ENCODE data around the gene C1orf159.

The C1orf159 gene

DNA sequence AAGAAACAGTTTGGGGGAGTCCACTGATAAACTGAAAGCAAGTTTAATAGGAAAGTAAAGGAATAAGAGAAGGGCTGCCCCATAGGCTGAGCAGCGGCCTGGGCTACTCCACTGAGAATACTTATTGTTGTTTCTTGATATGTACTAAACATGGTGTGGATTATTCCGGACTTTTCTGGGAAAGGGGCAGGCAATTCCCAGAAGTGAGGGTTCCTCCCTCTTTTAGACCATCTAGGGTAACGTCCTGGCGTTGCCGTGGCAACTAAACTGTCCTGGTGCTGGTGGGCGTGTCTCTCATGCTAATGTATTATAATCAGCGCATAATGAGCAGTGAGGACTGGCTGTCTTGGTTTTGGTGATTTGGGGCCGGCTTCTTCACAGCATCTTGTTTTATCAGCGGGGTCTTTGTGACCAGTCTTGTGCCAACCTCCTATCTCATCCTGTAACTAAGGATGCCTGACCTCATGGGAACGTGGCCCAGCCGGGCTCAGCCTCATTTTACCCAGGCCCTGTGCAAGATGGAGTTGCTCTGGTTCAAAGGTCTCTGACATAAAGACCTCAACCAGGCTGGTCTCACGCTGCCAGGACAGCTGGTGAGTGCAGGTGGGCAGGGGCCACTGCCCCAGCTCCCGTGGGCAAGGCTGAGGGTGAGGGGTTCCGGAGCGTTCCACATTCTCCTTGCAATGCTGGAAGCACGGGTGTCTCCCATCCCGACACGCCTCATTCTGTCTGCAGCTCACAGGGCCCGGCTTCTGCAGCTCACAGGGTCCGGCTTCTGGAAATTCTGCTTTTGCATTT is 19.6 kb upstream of the C1orf159 start:
- DNase-seq (ENCODE audit: low read depth in 1 of 2, low spot score in 1 of 2) = no peak
- TF ChIP-seq JUND (IDR thresholded peaks at IDR 0.05; ENCODE audit: low read depth) = no peak
- in situ Hi-C loops (cut with HindIII; ENCODE audit: low pct_unique_long_range_greater_than_20kb, low sequenced_read_pairs) = no loop called here

DNA sequence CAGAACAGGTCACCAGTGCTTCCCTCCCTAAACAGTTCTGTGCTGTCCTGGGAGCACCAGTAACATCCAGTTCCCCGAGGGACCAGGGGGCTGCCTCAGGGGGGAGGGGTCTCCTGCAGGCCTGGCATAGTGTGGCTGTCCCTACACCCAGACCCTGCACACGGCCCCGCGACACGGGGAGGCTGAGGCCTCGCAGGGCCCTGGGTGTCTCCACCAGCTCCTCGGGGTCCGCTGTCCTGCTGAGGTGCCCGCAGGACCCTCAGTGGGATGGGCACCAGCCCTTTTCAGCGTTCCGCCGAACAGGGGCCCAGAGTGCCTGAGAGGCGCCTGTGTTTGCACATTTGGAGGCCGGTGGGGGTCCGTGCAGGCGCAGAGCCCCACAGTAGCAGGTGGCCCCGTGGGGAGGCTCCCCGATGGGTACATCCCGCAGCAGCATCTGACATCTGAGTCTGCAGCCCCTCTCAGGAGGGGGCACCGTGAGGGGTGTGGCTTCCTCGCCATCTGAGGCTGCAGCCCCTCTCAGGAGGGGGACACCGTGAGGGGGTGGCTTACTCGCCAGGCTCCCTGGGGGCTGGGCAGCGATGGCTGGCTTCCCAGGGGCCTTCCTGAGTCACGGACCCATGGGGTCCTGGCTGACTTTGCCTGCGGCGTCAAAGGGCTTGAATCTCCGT is 18.5 kb upstream of the C1orf159 start:
- no peak for TF ChIP-seq JUND (IDR thresholded peaks at IDR 0.05; ENCODE audit: low read depth)
- DNase-seq (ENCODE audit: low read depth in 1 of 2, low spot score in 1 of 2) = no peak
- in situ Hi-C loops (cut with HindIII; ENCODE audit: low pct_unique_long_range_greater_than_20kb, low sequenced_read_pairs) = no loop called here

DNA sequence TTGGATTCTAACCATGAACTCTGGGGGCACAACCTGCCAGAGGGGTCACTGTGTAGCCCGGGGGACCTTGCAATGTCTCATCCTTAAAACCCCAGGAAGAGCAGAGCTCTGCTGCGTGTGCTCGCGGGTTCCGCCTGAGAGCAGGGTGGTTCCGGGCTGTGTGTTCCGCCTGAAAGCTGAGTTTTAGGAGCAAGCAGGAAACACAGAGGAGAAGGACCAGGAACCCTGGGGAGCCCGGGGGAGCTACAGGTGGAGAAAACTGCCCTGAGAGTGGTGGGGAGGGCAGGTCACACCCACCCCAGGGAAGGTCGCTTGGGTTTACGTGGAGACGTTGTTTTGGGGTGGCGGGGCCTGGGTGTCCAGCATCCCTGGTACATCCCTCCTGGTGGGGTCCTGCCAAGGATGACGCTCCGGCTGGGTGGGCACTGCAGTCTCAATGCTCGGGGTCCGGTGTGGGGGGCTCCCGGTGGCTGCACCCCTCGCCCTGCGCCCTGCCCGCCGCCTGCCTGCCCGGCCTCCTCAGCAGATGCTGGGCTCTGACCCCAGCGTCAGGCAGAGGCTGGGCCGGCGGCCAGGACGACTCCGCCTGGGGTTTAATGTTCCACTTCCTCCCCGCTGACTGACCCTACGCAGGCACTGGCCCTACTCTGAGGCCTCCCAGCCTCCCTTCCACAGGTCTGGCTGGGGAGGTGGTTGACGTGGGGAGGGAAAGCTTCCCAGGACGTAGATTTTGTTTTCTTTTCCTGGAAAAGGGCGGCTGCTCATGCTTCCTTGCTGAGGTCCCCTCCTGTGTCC is 17.3 kb upstream of the C1orf159 start:
- no peak for DNase-seq (ENCODE audit: low read depth in 1 of 2, low spot score in 1 of 2)
- in situ Hi-C loops (cut with HindIII; ENCODE audit: low pct_unique_long_range_greater_than_20kb, low sequenced_read_pairs) = no loop called here
- no peak for TF ChIP-seq JUND (IDR thresholded peaks at IDR 0.05; ENCODE audit: low read depth)

DNA sequence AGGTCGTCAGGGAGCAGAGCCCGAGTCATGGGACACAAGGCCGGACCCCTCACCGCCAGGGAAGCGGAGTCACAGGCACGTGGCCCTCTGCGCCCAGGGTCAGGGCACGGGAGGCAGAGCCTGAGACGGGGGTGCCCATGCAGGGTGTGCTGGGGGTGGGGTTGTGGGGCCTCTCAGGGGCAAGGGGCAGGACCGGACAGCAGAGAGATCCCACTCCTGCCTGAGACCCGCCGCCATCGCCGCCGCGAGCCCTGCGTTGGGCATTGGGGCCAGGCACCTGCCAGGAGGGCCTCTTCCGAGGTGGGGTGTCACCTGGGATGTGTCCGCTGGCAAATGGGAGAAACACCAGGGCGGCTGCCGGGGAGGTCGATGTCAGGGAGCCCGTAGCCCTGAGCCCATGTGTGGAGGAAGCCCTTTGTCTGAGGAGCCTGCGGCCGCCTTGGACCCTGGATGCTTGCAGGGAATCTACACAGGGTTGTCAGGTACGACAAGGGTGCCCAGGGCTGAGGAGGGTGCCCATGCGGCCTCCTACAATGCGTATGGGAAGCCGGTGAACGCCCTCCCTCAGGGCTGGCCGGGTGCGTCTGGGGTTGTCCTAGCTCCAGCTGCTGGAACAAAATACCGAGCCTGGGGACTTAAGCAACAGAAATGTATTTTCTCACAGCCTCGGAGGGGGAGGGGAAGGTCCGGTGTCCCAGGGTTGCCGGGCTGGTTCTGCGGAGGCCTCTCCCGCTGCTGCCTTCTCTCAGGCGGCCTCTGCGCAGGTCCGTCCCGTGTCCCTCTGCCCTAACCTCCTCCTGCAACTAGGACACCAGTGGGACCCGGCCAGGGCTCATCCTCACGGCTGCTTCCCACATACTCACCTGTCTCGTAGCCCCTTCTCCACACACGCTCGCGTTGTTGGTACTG is 16.4 kb upstream of the C1orf159 start:
- DNase-seq (ENCODE audit: low read depth in 1 of 2, low spot score in 1 of 2) = peak; percentile 59 to 89
- in situ Hi-C loops (cut with HindIII; ENCODE audit: low pct_unique_long_range_greater_than_20kb, low sequenced_read_pairs) = no loop called here
- TF ChIP-seq JUND (IDR thresholded peaks at IDR 0.05; ENCODE audit: low read depth) = no peak

DNA sequence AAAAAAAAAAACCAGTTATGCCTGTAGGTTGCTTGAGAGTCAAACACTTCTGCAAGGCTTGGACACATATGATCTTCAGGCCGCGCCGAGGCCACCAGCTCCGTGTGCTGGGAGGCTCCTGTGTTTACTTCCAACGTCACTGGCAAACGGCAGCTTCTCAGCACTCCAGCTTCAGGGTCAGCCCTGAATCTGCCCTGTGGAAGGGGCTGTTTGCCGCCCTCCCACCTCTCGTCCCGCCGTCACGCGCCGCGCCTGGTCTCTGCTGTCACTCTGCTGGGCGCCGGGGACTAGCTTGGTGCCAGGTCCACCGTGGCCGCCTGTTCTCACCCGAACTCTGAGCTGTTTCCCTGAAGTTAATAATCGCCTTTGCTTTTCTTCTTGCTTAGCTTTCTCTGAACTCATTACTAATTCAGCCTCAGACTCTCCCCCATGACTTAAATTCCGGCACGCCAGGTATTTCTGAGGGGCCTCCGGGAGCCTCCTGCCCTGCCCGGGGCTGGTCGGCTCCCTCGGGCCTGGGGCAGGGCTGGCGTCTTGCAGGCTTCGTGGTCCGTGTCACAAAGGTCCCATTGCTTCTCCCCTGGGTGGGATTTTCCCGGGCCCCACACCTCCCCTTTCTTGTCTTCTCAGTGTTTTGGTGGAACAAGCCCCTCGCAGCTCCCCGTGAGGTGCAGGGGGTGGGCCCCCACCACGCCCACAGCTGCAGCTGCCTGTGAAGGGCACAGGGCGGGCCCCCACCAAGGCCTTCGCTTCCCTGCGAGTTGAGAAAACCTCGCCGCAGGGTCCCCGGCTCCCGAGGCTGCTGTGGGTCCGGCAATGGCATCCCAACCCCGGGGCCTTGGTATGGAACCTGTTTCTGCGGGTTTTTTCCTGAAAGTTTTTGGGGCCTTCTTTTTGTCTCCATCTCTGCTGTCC is 14.6 kb upstream of the C1orf159 start:
- no peak for TF ChIP-seq JUND (IDR thresholded peaks at IDR 0.05; ENCODE audit: low read depth)
- no peak for DNase-seq (ENCODE audit: low read depth in 1 of 2, low spot score in 1 of 2)
- in situ Hi-C loops (cut with HindIII; ENCODE audit: low pct_unique_long_range_greater_than_20kb, low sequenced_read_pairs) = no loop called here

DNA sequence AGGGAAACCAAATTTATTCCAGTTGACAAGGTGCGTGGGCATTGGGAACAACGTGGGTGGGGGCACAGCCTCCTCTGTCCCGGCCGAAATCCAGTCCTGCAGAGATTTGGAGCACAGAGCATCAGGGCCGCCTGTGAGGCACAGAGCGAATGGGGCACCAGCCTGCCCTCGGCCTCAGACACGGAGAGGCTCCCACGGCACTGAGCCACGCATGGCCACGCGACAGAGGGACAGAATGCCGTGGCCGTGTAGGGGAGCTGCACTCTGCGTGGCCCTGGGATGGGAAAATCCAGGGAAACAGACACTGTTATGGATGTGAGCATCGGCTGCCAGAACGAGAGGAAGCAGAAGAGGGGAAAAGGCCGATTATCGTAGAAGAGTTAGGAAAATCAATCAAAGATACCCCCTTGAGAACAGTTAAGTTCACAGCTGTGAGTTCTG is 13.5 kb upstream of the C1orf159 start:
- no peak for TF ChIP-seq JUND (IDR thresholded peaks at IDR 0.05; ENCODE audit: low read depth)
- no peak for DNase-seq (ENCODE audit: low read depth in 1 of 2, low spot score in 1 of 2)
- in situ Hi-C loops (cut with HindIII; ENCODE audit: low pct_unique_long_range_greater_than_20kb, low sequenced_read_pairs) = no loop called here

DNA sequence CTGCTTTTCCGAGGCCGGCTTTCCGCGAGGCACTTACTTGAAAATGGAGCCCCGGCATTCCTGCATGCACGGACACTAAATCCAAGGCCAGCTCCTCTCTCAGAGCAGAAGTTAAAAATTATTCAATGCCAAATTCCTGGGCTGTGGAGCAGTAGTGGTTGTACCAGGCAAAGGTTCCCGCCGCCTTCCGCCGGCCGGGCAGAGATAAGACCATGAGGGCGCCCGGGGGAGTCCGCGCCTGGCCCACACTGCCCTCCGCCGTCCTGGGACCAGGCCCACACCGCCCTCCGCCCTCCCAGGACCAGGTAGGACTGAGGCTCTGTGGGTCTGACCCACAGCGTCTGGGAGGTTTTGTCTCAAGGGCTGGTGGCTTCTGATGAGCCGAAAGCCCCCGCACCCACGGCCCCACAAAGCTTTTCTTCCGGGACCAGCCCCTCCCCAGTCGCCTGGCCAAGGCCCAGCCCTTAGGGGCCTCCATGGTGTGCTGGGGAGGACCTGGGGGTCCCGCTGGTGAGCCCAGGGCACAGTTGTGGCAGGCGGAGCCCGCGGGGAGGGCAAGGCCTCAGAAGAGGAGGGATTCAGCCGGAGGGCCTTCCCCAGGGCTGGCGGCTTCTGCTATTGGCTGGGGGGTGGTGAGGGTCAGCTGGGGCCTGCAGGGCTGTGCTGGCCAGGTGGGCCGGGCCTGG is 12.7 kb upstream of the C1orf159 start:
- DNase-seq (ENCODE audit: low read depth in 1 of 2, low spot score in 1 of 2) = no peak
- TF ChIP-seq JUND (IDR thresholded peaks at IDR 0.05; ENCODE audit: low read depth) = no peak
- in situ Hi-C loops (cut with HindIII; ENCODE audit: low pct_unique_long_range_greater_than_20kb, low sequenced_read_pairs) = no loop called here

DNA sequence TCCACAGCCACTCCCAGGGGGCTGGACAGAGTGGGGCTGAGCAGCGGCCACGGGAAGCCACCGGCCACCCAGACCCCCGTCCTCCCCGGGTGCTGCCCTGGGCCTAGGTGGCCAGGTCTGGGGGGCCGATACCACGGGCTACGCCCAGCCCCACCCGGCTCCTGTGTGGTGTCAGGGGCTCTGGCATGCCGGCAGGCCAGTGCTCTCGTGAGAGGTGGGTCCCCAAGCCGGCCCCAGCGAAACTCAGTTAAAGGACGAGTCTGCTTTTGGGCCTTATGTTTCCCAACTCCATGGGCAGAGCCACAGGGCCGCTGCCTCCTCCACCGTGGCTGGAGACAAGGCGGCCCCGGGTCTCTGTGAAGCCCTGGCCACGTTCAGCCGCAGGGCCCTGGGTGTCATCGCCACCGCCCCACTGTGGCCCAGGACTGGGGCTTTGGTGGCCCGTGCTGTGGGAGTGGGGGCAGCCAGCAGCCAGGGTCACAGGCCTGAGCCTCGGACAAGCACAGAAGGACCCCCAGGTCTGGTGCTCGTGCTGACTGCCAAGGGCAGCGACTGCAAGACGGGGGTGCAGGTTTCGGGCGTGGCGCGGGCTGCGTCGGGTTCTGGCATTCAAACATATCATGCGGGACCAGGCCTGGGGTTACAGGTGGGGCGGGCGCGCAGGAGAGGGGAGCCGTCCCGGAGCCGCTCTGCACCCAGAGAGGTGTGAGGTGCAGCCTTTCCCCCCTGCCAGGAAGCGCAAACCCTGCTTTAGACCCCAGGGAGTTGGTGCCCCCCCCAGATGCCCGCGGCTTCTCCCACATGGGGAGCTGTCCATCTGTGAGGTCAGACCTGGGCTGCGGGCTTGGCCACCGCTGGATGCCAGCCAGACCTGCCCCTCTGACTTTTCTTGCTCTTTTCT is 11.9 kb upstream of the C1orf159 start:
- in situ Hi-C loops (cut with HindIII; ENCODE audit: low pct_unique_long_range_greater_than_20kb, low sequenced_read_pairs) = no loop called here
- no peak for DNase-seq (ENCODE audit: low read depth in 1 of 2, low spot score in 1 of 2)
- TF ChIP-seq JUND (IDR thresholded peaks at IDR 0.05; ENCODE audit: low read depth) = no peak

DNA sequence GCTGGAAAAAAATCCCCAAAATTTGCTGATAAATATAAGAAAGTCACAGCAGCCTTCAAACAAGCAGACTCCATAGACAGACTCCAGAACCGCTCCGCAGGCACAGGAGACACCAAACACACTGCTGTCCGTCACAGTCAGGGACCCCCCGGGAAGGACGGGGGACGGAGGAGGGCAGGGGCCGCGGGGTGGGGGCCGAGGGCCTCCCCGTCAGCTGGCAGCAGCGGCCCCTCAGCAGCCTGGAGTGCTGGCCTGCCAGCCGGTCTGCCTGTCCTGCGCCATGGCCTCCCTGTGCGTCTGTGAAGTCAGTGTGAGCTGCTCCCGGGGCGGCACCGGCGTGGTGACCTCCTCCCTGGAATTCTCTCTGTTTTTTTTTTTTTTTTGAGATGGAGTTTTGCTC is 10.1 kb upstream of the C1orf159 start:
- no peak for TF ChIP-seq JUND (IDR thresholded peaks at IDR 0.05; ENCODE audit: low read depth)
- DNase-seq (ENCODE audit: low read depth in 1 of 2, low spot score in 1 of 2) = no peak
- in situ Hi-C loops (cut with HindIII; ENCODE audit: low pct_unique_long_range_greater_than_20kb, low sequenced_read_pairs) = no loop called here
